Progenitor cell of endocrine pancreas (in vitro differentiated cells): Measurements from ENCODE around the gene MEIOB. TPM values are rescaled to one million over a fixed set of nuclear protein-coding genes. Genes with fewer than 3 reads are reported as not detected.
A peak's percentile ranks its signal among the peaks of the same experiment; 100 is the strongest.
"Not testable (repeated sequence)": the region's sequence is repeated elsewhere in the genome, so short reads cannot be mapped to it uniquely, and the experiment has no call there.

Experiments
- DNase-seq: peaks from one replicate; pipeline ENCODE4 v3.0.0; 2021; ENCODE audit warnings: low spot score; ENCODE audit not compliant: unreplicated experiment
- H3K27ac Mint-ChIP-seq: 2 replicates; pipeline ENCODE4 v1.8.0; 2021; ENCODE audit warnings: mild to moderate bottlenecking, moderate library complexity, mixed read lengths
- H3K27me3 Mint-ChIP-seq: 2 replicates; pipeline ENCODE4 v1.8.0; 2021; ENCODE audit warnings: mixed read lengths
- H3K36me3 Mint-ChIP-seq: 2 replicates; pipeline ENCODE4 v1.8.0; 2022; ENCODE audit warnings: mixed read lengths; ENCODE audit not compliant: insufficient read depth
- H3K4me1 Mint-ChIP-seq: 2 replicates; pipeline ENCODE4 v1.8.0; 2021; ENCODE audit warnings: low read depth, mixed read lengths
- H3K4me3 Mint-ChIP-seq: 2 replicates; pipeline ENCODE4 v1.8.0; 2021; ENCODE audit warnings: low read depth, mild to moderate bottlenecking, moderate library complexity, mixed read lengths
- H3K9me3 Mint-ChIP-seq: 2 replicates; pipeline ENCODE4 v1.8.0; 2021; ENCODE audit warnings: low read depth, mixed read lengths
- total RNA-seq: library from RNA; stranded (reverse); gene quantifications from 2 replicates; pipeline ENCODE4 v1.2.1, GENCODE V29; 2021
- TF ChIP-seq, protein P1 (sequence below): fragments of 200-600 bp; sonication (generic); IDR thresholded peaks from one replicate; pipeline ENCODE4 v1.5.0; 2021; ENCODE audit warnings: antibody characterized with exemption, mild to moderate bottlenecking; ENCODE audit not compliant: unreplicated experiment

MEIOB gene
- total RNA-seq, 1 donor from 2014 or later: not detected

GRCh38 chr16:1890024-1890707 is 18.2 kb upstream of the MEIOB start:
- DNase-seq: no peak
- Mint-ChIP-seq H3K27me3 (peaks cover 22% of the 10 kb centered on the region), H3K27ac (no peak overlapping the region), H3K9me3 (no peaks in the 10 kb centered on the region), H3K36me3 (no peaks in the 10 kb centered on the region), H3K4me1 (peaks cover 3% of the 10 kb centered on the region), H3K4me3 (no peak overlapping the region)
- TF ChIP-seq, protein P1, sequence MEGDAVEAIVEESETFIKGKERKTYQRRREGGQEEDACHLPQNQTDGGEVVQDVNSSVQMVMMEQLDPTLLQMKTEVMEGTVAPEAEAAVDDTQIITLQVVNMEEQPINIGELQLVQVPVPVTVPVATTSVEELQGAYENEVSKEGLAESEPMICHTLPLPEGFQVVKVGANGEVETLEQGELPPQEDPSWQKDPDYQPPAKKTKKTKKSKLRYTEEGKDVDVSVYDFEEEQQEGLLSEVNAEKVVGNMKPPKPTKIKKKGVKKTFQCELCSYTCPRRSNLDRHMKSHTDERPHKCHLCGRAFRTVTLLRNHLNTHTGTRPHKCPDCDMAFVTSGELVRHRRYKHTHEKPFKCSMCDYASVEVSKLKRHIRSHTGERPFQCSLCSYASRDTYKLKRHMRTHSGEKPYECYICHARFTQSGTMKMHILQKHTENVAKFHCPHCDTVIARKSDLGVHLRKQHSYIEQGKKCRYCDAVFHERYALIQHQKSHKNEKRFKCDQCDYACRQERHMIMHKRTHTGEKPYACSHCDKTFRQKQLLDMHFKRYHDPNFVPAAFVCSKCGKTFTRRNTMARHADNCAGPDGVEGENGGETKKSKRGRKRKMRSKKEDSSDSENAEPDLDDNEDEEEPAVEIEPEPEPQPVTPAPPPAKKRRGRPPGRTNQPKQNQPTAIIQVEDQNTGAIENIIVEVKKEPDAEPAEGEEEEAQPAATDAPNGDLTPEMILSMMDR: no peak

DNA sequence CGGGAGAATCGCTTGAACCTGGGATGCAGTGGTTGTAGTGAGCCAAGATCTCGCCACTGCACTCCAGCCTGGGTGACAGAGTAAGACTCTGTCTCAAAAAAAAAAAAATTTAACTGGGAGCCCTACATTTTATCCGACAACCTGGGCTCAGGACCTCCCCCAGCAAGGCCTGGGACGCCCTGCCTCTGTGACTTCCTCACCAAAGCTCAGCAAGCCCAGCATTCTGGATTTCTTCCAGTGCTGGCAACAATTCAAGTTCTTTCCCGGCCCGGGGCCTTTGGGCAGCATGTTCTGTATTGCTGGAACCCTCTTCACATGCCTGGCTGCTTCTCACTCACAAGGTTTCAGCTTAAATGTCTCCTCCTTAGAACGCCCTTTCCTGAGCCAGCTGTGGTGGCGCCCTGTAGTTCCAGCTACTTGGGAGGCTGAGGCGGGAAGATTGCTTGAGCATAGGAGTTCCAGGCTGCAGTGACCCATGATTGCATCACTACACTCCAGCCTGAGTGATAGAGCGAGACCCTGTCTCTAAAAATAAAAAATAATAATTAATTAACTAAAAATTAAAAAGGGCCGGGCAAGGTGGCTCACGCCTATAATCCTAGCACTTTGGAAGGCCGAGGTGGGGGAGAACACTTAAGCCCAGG is 15.9 kb upstream of the MEIOB start:
- H3K27ac Mint-ChIP-seq: no peak overlapping the region
- H3K4me3 Mint-ChIP-seq: no peak overlapping the region
- H3K4me1 Mint-ChIP-seq: peaks cover 3% of the 10 kb centered on the region
- H3K9me3 Mint-ChIP-seq: no peaks in the 10 kb centered on the region
- DNase-seq: no peak
- TF ChIP-seq, protein P1: no peak
- H3K36me3 Mint-ChIP-seq: no peaks in the 10 kb centered on the region
- H3K27me3 Mint-ChIP-seq: peaks cover 26% of the 10 kb centered on the region

DNA sequence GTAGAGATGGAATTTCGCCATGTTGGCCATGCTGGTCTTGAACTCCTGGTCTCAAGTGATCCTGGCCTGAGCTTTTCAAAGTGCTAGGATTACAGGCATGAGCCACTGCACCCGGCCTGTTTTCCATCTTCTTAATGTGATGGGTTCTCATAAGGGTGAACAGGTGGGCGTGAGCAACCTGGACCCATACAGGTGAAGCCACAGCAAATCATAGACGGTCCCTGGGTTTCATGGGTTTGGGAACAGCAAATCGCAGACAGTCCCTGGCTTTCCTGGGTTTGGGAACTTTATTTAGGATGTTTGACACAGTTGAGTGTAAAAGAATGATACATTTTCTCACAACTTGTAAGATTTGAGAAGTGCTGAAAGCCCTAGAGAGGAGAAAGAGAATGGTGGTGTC is 12.9 kb upstream of the MEIOB start:
- TF ChIP-seq, protein P1: no peak
- Mint-ChIP-seq H3K4me3 (no peak overlapping the region), H3K9me3 (no peaks in the 10 kb centered on the region), H3K4me1 (no peaks in the 10 kb centered on the region), H3K36me3 (no peaks in the 10 kb centered on the region), H3K27me3 (peaks cover 16% of the 10 kb centered on the region), H3K27ac (no peak overlapping the region)
- no peak for DNase-seq

GRCh38 chr16:1884155-1884760 is 12.3 kb upstream of the MEIOB start:
- no peak for DNase-seq
- H3K36me3 Mint-ChIP-seq: no peaks in the 10 kb centered on the region
- no peaks in the 10 kb centered on the region for H3K4me1 Mint-ChIP-seq
- H3K27me3 Mint-ChIP-seq: peaks cover 19% of the 10 kb centered on the region
- H3K4me3 Mint-ChIP-seq: no peak overlapping the region
- no peaks in the 10 kb centered on the region for H3K9me3 Mint-ChIP-seq
- no peak overlapping the region for H3K27ac Mint-ChIP-seq
- TF ChIP-seq, protein P1: peak; percentile 23

GRCh38 chr16:1881172-1881571 is 9.2 kb upstream of the MEIOB start:
- not testable (repeated sequence) for H3K27ac Mint-ChIP-seq, H3K4me1 Mint-ChIP-seq
- peaks cover 33% of the 10 kb centered on the region for H3K27me3 Mint-ChIP-seq

More at GRCh38 chr16:1881172-1881571, 9.2 kb upstream of the MEIOB start:
- H3K4me3 Mint-ChIP-seq, H3K9me3 Mint-ChIP-seq, H3K36me3 Mint-ChIP-seq, DNase-seq: not testable (repeated sequence)
